GM10266 (cell line): ENCODE measurements around the gene SCN8A.

Experiments
- DNase-seq: peaks from one replicate; pipeline ENCODE4 v3.0.0; 2012; ENCODE audit errors: extremely low spot score
- CTCF ChIP-seq: IDR thresholded peaks from 2 replicates; pipeline ENCODE4 v1.5.1; 2012; ENCODE audit warnings: mild to moderate bottlenecking, low read depth; ENCODE audit not compliant: control insufficient read depth, insufficient read depth; ENCODE audit errors: missing control alignments

The SCN8A gene

GRCh38 chr12:51589060-51589459, 2.0 kb upstream of the SCN8A start:
- no peak for DNase-seq
- TF ChIP-seq CTCF = no peak

GRCh38 chr12:51589557-51590176, 1.4 kb upstream of the SCN8A start:
- TF ChIP-seq CTCF = no peak
- no peak for DNase-seq

GRCh38 chr12:51590347-51591015, 552 bp upstream of the SCN8A start:
- peak; percentile 80 for TF ChIP-seq CTCF
- DNase-seq = peak; percentile 91

GRCh38 chr12:51592034-51592705, 1.1 kb downstream of the SCN8A start:
- no peak for TF ChIP-seq CTCF
- no peak for DNase-seq

- no peak for TF ChIP-seq CTCF
These were observed 2.0 kb downstream of the SCN8A start for GRCh38 chr12:51593021-51593420.

GRCh38 chr12:51593539-51593938, 2.5 kb downstream of the SCN8A start:
- TF ChIP-seq CTCF = no peak
- DNase-seq = peak; percentile 33

More at GRCh38 chr12:51593021-51593420, 2.0 kb downstream of the SCN8A start:
- no peak for DNase-seq

- no peak for TF ChIP-seq CTCF
- no peak for DNase-seq
These were observed 7.1 kb downstream of the SCN8A start for GRCh38 chr12:51598156-51598555.
